Tibial nerve (tissue), 4 donors: ENCODE results near the gene FAM47C.
"Not testable (repeated sequence)": the region's sequence is repeated elsewhere in the genome, so short reads cannot be mapped to it uniquely, and the experiment has no call there.

Experiments used
- EP300 ChIP-seq, 2 donors: sonication (generic); formaldehyde crosslinking; IDR thresholded peaks; one replicate each; pipeline ENCODE4 v1.6.1; 2017; ENCODE audit warnings: antibody characterized with exemption in 2 of 2, mild to moderate bottlenecking in 1 of 2
- POLR2A ChIP-seq, 2 donors: fragments of 450-650 bp; IDR thresholded peaks; one replicate each; pipeline ENCODE4 v1.6.1; 2017; ENCODE audit warnings: antibody characterized with exemption in 2 of 2, mild to moderate bottlenecking in 2 of 2, moderate library complexity in 2 of 2
- TF ChIP-seq, protein P1 (sequence below), 5 experiments: fragments of 200-600 bp in 3 of 5; fragments of 450-650 bp in 2 of 5; sonication (generic) in 3 of 5; IDR thresholded peaks; one replicate each; pipeline ENCODE4 v1.5.1; 2016 to 2019; ENCODE audit warnings: antibody characterized with exemption in 5 of 5, mild to moderate bottlenecking in 3 of 5, moderate library complexity in 2 of 5

DNA sequence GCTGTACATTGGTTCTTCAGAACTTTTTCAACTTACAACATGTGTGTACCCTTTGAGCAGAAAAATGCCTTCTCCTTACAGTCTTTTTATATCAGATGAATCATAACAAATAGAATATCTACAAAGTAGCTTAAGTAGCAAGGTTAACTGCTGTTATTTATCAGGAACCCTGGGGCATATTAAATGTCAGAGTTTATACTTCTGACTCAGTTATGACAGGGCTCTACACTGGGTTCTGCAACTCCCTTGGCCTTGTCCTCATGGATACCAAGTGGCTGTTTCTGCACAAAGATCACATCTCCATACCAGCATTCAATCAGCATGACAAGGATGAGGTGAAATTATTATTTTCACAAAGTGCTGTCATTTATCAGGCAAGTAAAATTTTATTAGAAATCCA, 49.4 kb downstream of the FAM47C start:
- TF ChIP-seq, protein P1, sequence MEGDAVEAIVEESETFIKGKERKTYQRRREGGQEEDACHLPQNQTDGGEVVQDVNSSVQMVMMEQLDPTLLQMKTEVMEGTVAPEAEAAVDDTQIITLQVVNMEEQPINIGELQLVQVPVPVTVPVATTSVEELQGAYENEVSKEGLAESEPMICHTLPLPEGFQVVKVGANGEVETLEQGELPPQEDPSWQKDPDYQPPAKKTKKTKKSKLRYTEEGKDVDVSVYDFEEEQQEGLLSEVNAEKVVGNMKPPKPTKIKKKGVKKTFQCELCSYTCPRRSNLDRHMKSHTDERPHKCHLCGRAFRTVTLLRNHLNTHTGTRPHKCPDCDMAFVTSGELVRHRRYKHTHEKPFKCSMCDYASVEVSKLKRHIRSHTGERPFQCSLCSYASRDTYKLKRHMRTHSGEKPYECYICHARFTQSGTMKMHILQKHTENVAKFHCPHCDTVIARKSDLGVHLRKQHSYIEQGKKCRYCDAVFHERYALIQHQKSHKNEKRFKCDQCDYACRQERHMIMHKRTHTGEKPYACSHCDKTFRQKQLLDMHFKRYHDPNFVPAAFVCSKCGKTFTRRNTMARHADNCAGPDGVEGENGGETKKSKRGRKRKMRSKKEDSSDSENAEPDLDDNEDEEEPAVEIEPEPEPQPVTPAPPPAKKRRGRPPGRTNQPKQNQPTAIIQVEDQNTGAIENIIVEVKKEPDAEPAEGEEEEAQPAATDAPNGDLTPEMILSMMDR (IDR thresholded peaks at IDR 0.05): not testable (repeated sequence)
- TF ChIP-seq EP300, POLR2A (IDR thresholded peaks at IDR 0.05): not testable (repeated sequence)
